ENCODE measurements around the gene MED12L.

Gene MED12L

GRCh38 chr3:151196434-151196833, 111.0 kb downstream of the MED12L start:
- Histone ChIP-seq H3K4me2 (ENCODE audit: low read length) (no peak overlapping the region), H3K36me3 (ENCODE audit: insufficient read depth, low read length) (no peaks in the 10 kb centered on the region), H3K27me3 (ENCODE audit: control insufficient read depth, insufficient read depth, low read length) (no peaks in the 10 kb centered on the region), H3K9me3 (replicated peaks; ENCODE audit: low read length) (no peaks in the 10 kb centered on the region), H3K9ac (ENCODE audit: low read depth, low read length) (no peak overlapping the region), H3K4me1 (ENCODE audit: control insufficient read depth, insufficient read depth, low read length) (no peaks in the 10 kb centered on the region), H3K4me3 (ENCODE audit: low read length) (no peak overlapping the region)

GRCh38 chr3:151197228-151197627, 111.8 kb downstream of the MED12L start:
- Histone ChIP-seq H3K4me3 (ENCODE audit: low read length) (no peak overlapping the region), H3K27me3 (ENCODE audit: control insufficient read depth, insufficient read depth, low read length) (no peaks in the 10 kb centered on the region)

GRCh38 chr3:151197981-151198767, 112.7 kb downstream of the MED12L start:
- H3K4me3 ChIP-seq (ENCODE audit: low read length) = no peak overlapping the region
- H3K9me3 ChIP-seq (replicated peaks; ENCODE audit: low read length) = no peaks in the 10 kb centered on the region
- no peaks in the 10 kb centered on the region for H3K36me3 ChIP-seq (ENCODE audit: insufficient read depth, low read length)
- H3K9ac ChIP-seq (ENCODE audit: low read depth, low read length) = no peak overlapping the region
- no peak overlapping the region for H3K4me2 ChIP-seq (ENCODE audit: low read length)
- H3K27me3 ChIP-seq (ENCODE audit: control insufficient read depth, insufficient read depth, low read length) = no peaks in the 10 kb centered on the region
- H3K4me1 ChIP-seq (ENCODE audit: control insufficient read depth, insufficient read depth, low read length) = no peaks in the 10 kb centered on the region

More at GRCh38 chr3:151197228-151197627, 111.8 kb downstream of the MED12L start:
- no peaks in the 10 kb centered on the region for H3K36me3 ChIP-seq (ENCODE audit: insufficient read depth, low read length)
- no peak overlapping the region for H3K9ac ChIP-seq (ENCODE audit: low read depth, low read length)
- H3K4me1 ChIP-seq (ENCODE audit: control insufficient read depth, insufficient read depth, low read length) = no peaks in the 10 kb centered on the region
- no peak overlapping the region for H3K4me2 ChIP-seq (ENCODE audit: low read length)
- H3K9me3 ChIP-seq (replicated peaks; ENCODE audit: low read length) = no peaks in the 10 kb centered on the region

- H3K4me2 ChIP-seq (ENCODE audit: low read length) = no peak overlapping the region
- H3K9ac ChIP-seq (ENCODE audit: low read depth, low read length) = no peak overlapping the region
- H3K4me3 ChIP-seq (ENCODE audit: low read length) = no peak overlapping the region
- H3K36me3 ChIP-seq (ENCODE audit: insufficient read depth, low read length) = no peaks in the 10 kb centered on the region
- H3K27me3 ChIP-seq (ENCODE audit: control insufficient read depth, insufficient read depth, low read length) = no peaks in the 10 kb centered on the region
- no peaks in the 10 kb centered on the region for H3K9me3 ChIP-seq (replicated peaks; ENCODE audit: low read length)
- no peaks in the 10 kb centered on the region for H3K4me1 ChIP-seq (ENCODE audit: control insufficient read depth, insufficient read depth, low read length)
These were observed 113.4 kb downstream of the MED12L start for GRCh38 chr3:151198849-151199248.

GRCh38 chr3:151199554-151200438, 114.3 kb downstream of the MED12L start:
- Histone ChIP-seq H3K9ac (ENCODE audit: low read depth, low read length) (no peak overlapping the region), H3K36me3 (ENCODE audit: insufficient read depth, low read length) (no peaks in the 10 kb centered on the region), H3K4me3 (ENCODE audit: low read length) (no peak overlapping the region), H3K4me2 (ENCODE audit: low read length) (no peak overlapping the region), H3K27me3 (ENCODE audit: control insufficient read depth, insufficient read depth, low read length) (no peaks in the 10 kb centered on the region), H3K4me1 (ENCODE audit: control insufficient read depth, insufficient read depth, low read length) (no peaks in the 10 kb centered on the region), H3K9me3 (replicated peaks; ENCODE audit: low read length) (no peaks in the 10 kb centered on the region)

GRCh38 chr3:151200586-151200985, 115.1 kb downstream of the MED12L start:
- Histone ChIP-seq H3K4me1 (ENCODE audit: control insufficient read depth, insufficient read depth, low read length) (no peaks in the 10 kb centered on the region), H3K4me3 (ENCODE audit: low read length) (no peak overlapping the region), H3K4me2 (ENCODE audit: low read length) (no peak overlapping the region), H3K9ac (ENCODE audit: low read depth, low read length) (no peak overlapping the region), H3K36me3 (ENCODE audit: insufficient read depth, low read length) (no peaks in the 10 kb centered on the region), H3K9me3 (replicated peaks; ENCODE audit: low read length) (no peaks in the 10 kb centered on the region), H3K27me3 (ENCODE audit: control insufficient read depth, insufficient read depth, low read length) (no peaks in the 10 kb centered on the region)

GRCh38 chr3:151201051-151201730, 115.7 kb downstream of the MED12L start:
- no peak overlapping the region for H3K9ac ChIP-seq (ENCODE audit: low read depth, low read length)
- no peak overlapping the region for H3K4me3 ChIP-seq (ENCODE audit: low read length)
- no peaks in the 10 kb centered on the region for H3K27me3 ChIP-seq (ENCODE audit: control insufficient read depth, insufficient read depth, low read length)
- H3K36me3 ChIP-seq (ENCODE audit: insufficient read depth, low read length) = no peaks in the 10 kb centered on the region
- H3K4me1 ChIP-seq (ENCODE audit: control insufficient read depth, insufficient read depth, low read length) = no peaks in the 10 kb centered on the region
- no peak overlapping the region for H3K4me2 ChIP-seq (ENCODE audit: low read length)
- no peaks in the 10 kb centered on the region for H3K9me3 ChIP-seq (replicated peaks; ENCODE audit: low read length)

- H3K9me3 ChIP-seq (replicated peaks; ENCODE audit: low read length) = no peaks in the 10 kb centered on the region
These were observed 117.6 kb downstream of the MED12L start, which contains the start of gene GPR171 for GRCh38 chr3:151203051-151203420. Gene GPR171 (minus strand): TSS chr3:151203216. CDS start chr3:151199386, 3,830 bp downstream.

GRCh38 chr3:151204530-151205402, 119.3 kb downstream of the MED12L start:
- Histone ChIP-seq H3K9me3 (replicated peaks; ENCODE audit: low read length) (no peaks in the 10 kb centered on the region), H3K4me2 (ENCODE audit: low read length) (no peak overlapping the region), H3K4me3 (ENCODE audit: low read length) (no peak overlapping the region), H3K4me1 (ENCODE audit: control insufficient read depth, insufficient read depth, low read length) (no peaks in the 10 kb centered on the region), H3K9ac (ENCODE audit: low read depth, low read length) (no peak overlapping the region), H3K36me3 (ENCODE audit: insufficient read depth, low read length) (no peaks in the 10 kb centered on the region), H3K27me3 (ENCODE audit: control insufficient read depth, insufficient read depth, low read length) (no peaks in the 10 kb centered on the region)

More at GRCh38 chr3:151203051-151203420, 117.6 kb downstream of the MED12L start, which contains the start of gene GPR171:
- no peaks in the 10 kb centered on the region for H3K27me3 ChIP-seq (ENCODE audit: control insufficient read depth, insufficient read depth, low read length)
- no peaks in the 10 kb centered on the region for H3K36me3 ChIP-seq (ENCODE audit: insufficient read depth, low read length)
- no peak within 1 kb of the TSS for H3K9ac ChIP-seq (ENCODE audit: low read depth, low read length)
- H3K4me1 ChIP-seq (ENCODE audit: control insufficient read depth, insufficient read depth, low read length) = no peaks in the 10 kb centered on the region
- H3K4me3 ChIP-seq (ENCODE audit: low read length) = no peak within 1 kb of the TSS
- H3K4me2 ChIP-seq (ENCODE audit: low read length) = no peak within 1 kb of the TSS

GRCh38 chr3:151205482-151205881, 120.0 kb downstream of the MED12L start:
- Histone ChIP-seq H3K4me1 (ENCODE audit: control insufficient read depth, insufficient read depth, low read length) (no peaks in the 10 kb centered on the region), H3K27me3 (ENCODE audit: control insufficient read depth, insufficient read depth, low read length) (no peaks in the 10 kb centered on the region), H3K9me3 (replicated peaks; ENCODE audit: low read length) (no peaks in the 10 kb centered on the region), H3K9ac (ENCODE audit: low read depth, low read length) (no peak overlapping the region), H3K4me2 (ENCODE audit: low read length) (no peak overlapping the region), H3K4me3 (ENCODE audit: low read length) (no peak overlapping the region), H3K36me3 (ENCODE audit: insufficient read depth, low read length) (no peaks in the 10 kb centered on the region)
